ENCODE results near the gene ADSS1.

The ADSS1 gene

GRCh38 chr14:104739026-104739425, 15.0 kb downstream of the ADSS1 start:
- Histone ChIP-seq H3K4me3 (ENCODE audit: low read depth in 1 of 5, low read length in 5 of 5) (no peak overlapping the region), H3K36me3 (ENCODE audit: control insufficient read depth in 5 of 5, insufficient read depth in 5 of 5, low read length in 5 of 5) (peaks cover 0 to 40% (median 25%) of the 10 kb centered on the region in 5 donors), H3K27ac (ENCODE audit: low read depth, low read length) (no peak overlapping the region), H3K9ac (ENCODE audit: low read length in 5 of 5) (no peak overlapping the region), H3K9me3 (ENCODE audit: control insufficient read depth in 5 of 5, low read length in 5 of 5) (no peaks in the 10 kb centered on the region), H3K27me3 (ENCODE audit: control insufficient read depth in 5 of 5, insufficient read depth in 4 of 5, low read length in 5 of 5) (no peaks in the 10 kb centered on the region), H3K4me1 (ENCODE audit: control insufficient read depth in 5 of 5, insufficient read depth in 5 of 5, low read length in 5 of 5) (peaks cover 4 to 33% (median 23%) of the 10 kb centered on the region in 5 donors)

GRCh38 chr14:104739546-104740516, 15.8 kb downstream of the ADSS1 start:
- peaks cover 0 to 44% (median 25%) of the 10 kb centered on the region in 5 donors for H3K36me3 ChIP-seq (ENCODE audit: control insufficient read depth in 5 of 5, insufficient read depth in 5 of 5, low read length in 5 of 5)
- no peak overlapping the region for H3K27ac ChIP-seq (ENCODE audit: low read depth, low read length)
- H3K4me1 ChIP-seq (ENCODE audit: control insufficient read depth in 5 of 5, insufficient read depth in 5 of 5, low read length in 5 of 5), result peaks cover 4 to 25% (median 23%) of the 10 kb centered on the region in 5 donors

GRCh38 chr14:104741108-104741802, 17.2 kb downstream of the ADSS1 start:
- Histone ChIP-seq H3K36me3 (ENCODE audit: control insufficient read depth in 5 of 5, insufficient read depth in 5 of 5, low read length in 5 of 5) (peaks cover 0 to 48% (median 25%) of the 10 kb centered on the region in 5 donors), H3K27ac (ENCODE audit: low read depth, low read length) (no peak overlapping the region), H3K9me3 (ENCODE audit: control insufficient read depth in 5 of 5, low read length in 5 of 5) (no peaks in the 10 kb centered on the region), H3K27me3 (ENCODE audit: control insufficient read depth in 5 of 5, insufficient read depth in 4 of 5, low read length in 5 of 5) (no peaks in the 10 kb centered on the region), H3K4me1 (ENCODE audit: control insufficient read depth in 5 of 5, insufficient read depth in 5 of 5, low read length in 5 of 5) (peaks cover 0 to 20% (median 10%) of the 10 kb centered on the region in 5 donors), H3K4me3 (ENCODE audit: low read depth in 1 of 5, low read length in 5 of 5) (no peak overlapping the region), H3K9ac (ENCODE audit: low read length in 5 of 5) (no peak overlapping the region)

More at GRCh38 chr14:104739546-104740516, 15.8 kb downstream of the ADSS1 start:
- Histone ChIP-seq H3K9me3 (ENCODE audit: control insufficient read depth in 5 of 5, low read length in 5 of 5) (no peaks in the 10 kb centered on the region), H3K4me3 (ENCODE audit: low read depth in 1 of 5, low read length in 5 of 5) (no peak overlapping the region), H3K27me3 (ENCODE audit: control insufficient read depth in 5 of 5, insufficient read depth in 4 of 5, low read length in 5 of 5) (no peaks in the 10 kb centered on the region), H3K9ac (ENCODE audit: low read length in 5 of 5) (no peak overlapping the region)

- Histone ChIP-seq H3K4me1 (ENCODE audit: control insufficient read depth in 5 of 5, insufficient read depth in 5 of 5, low read length in 5 of 5) (peaks cover 0 to 21% (median 12%) of the 10 kb centered on the region in 5 donors), H3K27ac (ENCODE audit: low read depth, low read length) (no peak overlapping the region), H3K9me3 (ENCODE audit: control insufficient read depth in 5 of 5, low read length in 5 of 5) (no peaks in the 10 kb centered on the region), H3K9ac (ENCODE audit: low read length in 5 of 5) (no peak overlapping the region), H3K27me3 (ENCODE audit: control insufficient read depth in 5 of 5, insufficient read depth in 4 of 5, low read length in 5 of 5) (no peaks in the 10 kb centered on the region), H3K36me3 (ENCODE audit: control insufficient read depth in 5 of 5, insufficient read depth in 5 of 5, low read length in 5 of 5) (peaks cover 0 to 48% (median 25%) of the 10 kb centered on the region in 5 donors), H3K4me3 (ENCODE audit: low read depth in 1 of 5, low read length in 5 of 5) (no peak overlapping the region)
Measured at GRCh38 chr14:104741803-104742251, 17.8 kb downstream of the ADSS1 start.

GRCh38 chr14:104742586-104743455, 18.8 kb downstream of the ADSS1 start:
- H3K4me3 ChIP-seq (ENCODE audit: low read depth in 1 of 5, low read length in 5 of 5), result no peak overlapping the region
- H3K9me3 ChIP-seq (ENCODE audit: control insufficient read depth in 5 of 5, low read length in 5 of 5), result no peaks in the 10 kb centered on the region
- no peak overlapping the region for H3K27ac ChIP-seq (ENCODE audit: low read depth, low read length)
- H3K36me3 ChIP-seq (ENCODE audit: control insufficient read depth in 5 of 5, insufficient read depth in 5 of 5, low read length in 5 of 5), result peaks cover 0 to 48% (median 25%) of the 10 kb centered on the region in 5 donors
- no peaks in the 10 kb centered on the region for H3K27me3 ChIP-seq (ENCODE audit: control insufficient read depth in 5 of 5, insufficient read depth in 4 of 5, low read length in 5 of 5)
- H3K4me1 ChIP-seq (ENCODE audit: control insufficient read depth in 5 of 5, insufficient read depth in 5 of 5, low read length in 5 of 5), result peaks cover 0 to 25% (median 14%) of the 10 kb centered on the region in 5 donors
- H3K9ac ChIP-seq (ENCODE audit: low read length in 5 of 5), result no peak overlapping the region

GRCh38 chr14:104743461-104744380, 19.7 kb downstream of the ADSS1 start:
- Histone ChIP-seq H3K4me3 (ENCODE audit: low read depth in 1 of 5, low read length in 5 of 5) (no peak overlapping the region), H3K27me3 (ENCODE audit: control insufficient read depth in 5 of 5, insufficient read depth in 4 of 5, low read length in 5 of 5) (no peaks in the 10 kb centered on the region), H3K36me3 (ENCODE audit: control insufficient read depth in 5 of 5, insufficient read depth in 5 of 5, low read length in 5 of 5) (peaks cover 0 to 48% (median 25%) of the 10 kb centered on the region in 5 donors), H3K4me1 (ENCODE audit: control insufficient read depth in 5 of 5, insufficient read depth in 5 of 5, low read length in 5 of 5) (peaks cover 0 to 30% (median 19%) of the 10 kb centered on the region in 5 donors), H3K27ac (ENCODE audit: low read depth, low read length) (no peak overlapping the region), H3K9me3 (ENCODE audit: control insufficient read depth in 5 of 5, low read length in 5 of 5) (no peaks in the 10 kb centered on the region), H3K9ac (ENCODE audit: low read length in 5 of 5) (no peak overlapping the region)

GRCh38 chr14:104744484-104744883, 20.5 kb downstream of the ADSS1 start:
- no peak overlapping the region for H3K9ac ChIP-seq (ENCODE audit: low read length in 5 of 5)
- H3K4me3 ChIP-seq (ENCODE audit: low read depth in 1 of 5, low read length in 5 of 5), result no peak overlapping the region
- peaks cover 2 to 38% (median 26%) of the 10 kb centered on the region in 5 donors for H3K4me1 ChIP-seq (ENCODE audit: control insufficient read depth in 5 of 5, insufficient read depth in 5 of 5, low read length in 5 of 5)
- no peak overlapping the region for H3K27ac ChIP-seq (ENCODE audit: low read depth, low read length)
- no peaks in the 10 kb centered on the region for H3K9me3 ChIP-seq (ENCODE audit: control insufficient read depth in 5 of 5, low read length in 5 of 5)
- peaks cover 0 to 45% (median 25%) of the 10 kb centered on the region in 5 donors for H3K36me3 ChIP-seq (ENCODE audit: control insufficient read depth in 5 of 5, insufficient read depth in 5 of 5, low read length in 5 of 5)
- H3K27me3 ChIP-seq (ENCODE audit: control insufficient read depth in 5 of 5, insufficient read depth in 4 of 5, low read length in 5 of 5), result no peaks in the 10 kb centered on the region

GRCh38 chr14:104745431-104745830, 21.4 kb downstream of the ADSS1 start:
- H3K9me3 ChIP-seq (ENCODE audit: control insufficient read depth in 5 of 5, low read length in 5 of 5), result no peaks in the 10 kb centered on the region
- no peak overlapping the region for H3K27ac ChIP-seq (ENCODE audit: low read depth, low read length)
- no peak overlapping the region for H3K4me3 ChIP-seq (ENCODE audit: low read depth in 1 of 5, low read length in 5 of 5)
- H3K36me3 ChIP-seq (ENCODE audit: control insufficient read depth in 5 of 5, insufficient read depth in 5 of 5, low read length in 5 of 5), result peaks cover 0 to 38% (median 17%) of the 10 kb centered on the region in 5 donors
- peaks cover 2 to 48% (median 34%) of the 10 kb centered on the region in 5 donors for H3K4me1 ChIP-seq (ENCODE audit: control insufficient read depth in 5 of 5, insufficient read depth in 5 of 5, low read length in 5 of 5)
- H3K9ac ChIP-seq (ENCODE audit: low read length in 5 of 5), result no peak overlapping the region
- H3K27me3 ChIP-seq (ENCODE audit: control insufficient read depth in 5 of 5, insufficient read depth in 4 of 5, low read length in 5 of 5), result no peaks in the 10 kb centered on the region

All from subcutaneous abdominal adipose tissue (tissue), 5 donors.